Liver (tissue), 9 donors: ENCODE results near the gene PCSK6. TPM values are rescaled to one million over a fixed set of nuclear protein-coding genes. Genes with fewer than 3 reads are reported as not detected.

Experiments used
- DNase-seq: peaks from one replicate; pipeline ENCODE4 v3.0.0-alpha.2; 2017; ENCODE audit warnings: low spot score
- H3K27ac ChIP-seq, 2 donors: one replicate each; pipeline ENCODE4 v1.7.0; 2013; ENCODE audit warnings: inconsistent platforms in 2 of 2, low read length in 2 of 2, control low read depth in 1 of 2, low read depth in 1 of 2, mild to moderate bottlenecking in 1 of 2
- H3K27me3 ChIP-seq, 4 donors: one replicate each; pipeline versions ENCODE4 v1.6.1 to v1.7.0; 2013; ENCODE audit warnings: low read length in 3 of 4, inconsistent platforms in 1 of 4, mild to moderate bottlenecking in 1 of 4, moderate library complexity in 1 of 4; ENCODE audit not compliant: control insufficient read depth in 4 of 4, insufficient read depth in 4 of 4
- H3K36me3 ChIP-seq, 4 donors: one replicate each; pipeline versions ENCODE4 v1.6.1 to v1.7.0; 2013; ENCODE audit warnings: low read length in 3 of 4, mild to moderate bottlenecking in 3 of 4, low read depth in 1 of 4, moderate library complexity in 1 of 4; ENCODE audit not compliant: control insufficient read depth in 4 of 4, insufficient read depth in 3 of 4
- H3K4me1 ChIP-seq, 4 donors: one replicate each; pipeline versions ENCODE4 v1.6.1 to v1.7.0; 2013; ENCODE audit warnings: low read length in 3 of 4, mild to moderate bottlenecking in 3 of 4, moderate library complexity in 1 of 4; ENCODE audit not compliant: control insufficient read depth in 4 of 4, insufficient read depth in 4 of 4
- H3K4me3 ChIP-seq, 3 donors: one replicate each; pipeline versions ENCODE4 v1.6.1 to v1.7.0; 2013; ENCODE audit warnings: low read length in 3 of 3, control low read depth in 1 of 3, low read depth in 1 of 3, mild to moderate bottlenecking in 1 of 3
- H3K9ac ChIP-seq, 2 donors: one replicate each; pipeline ENCODE4 v1.7.0; 2013; ENCODE audit warnings: low read length in 2 of 2, mild to moderate bottlenecking in 2 of 2, moderate library complexity in 2 of 2, control low read depth in 1 of 2, low read depth in 1 of 2
- H3K9me3 ChIP-seq, 4 donors: one replicate each; pipeline versions ENCODE4 v1.6.1 to v1.7.0; 2013; ENCODE audit warnings: low read length in 3 of 4; ENCODE audit not compliant: control insufficient read depth in 4 of 4
- CTCF ChIP-seq: fragments of 150-350 bp; IDR thresholded peaks from 2 replicates; pipeline ENCODE4 v1.5.1; 2017; ENCODE audit warnings: improper control_type of control experiment, low read depth, low read length; ENCODE audit not compliant: missing input control
- EGR1 ChIP-seq, 2 donors: IDR thresholded peaks; 2 replicates each; pipeline ENCODE4 v1.6.1; 2016 to 2018; ENCODE audit warnings: antibody characterized with exemption in 2 of 2, low read depth in 2 of 2
- FOXA1 ChIP-seq: IDR thresholded peaks from 2 replicates; pipeline ENCODE4 v1.6.1; 2016; ENCODE audit warnings: antibody characterized with exemption
- FOXA2 ChIP-seq: IDR thresholded peaks from 2 replicates; pipeline ENCODE4 v1.6.1; 2016; ENCODE audit warnings: antibody characterized with exemption
- GABPA ChIP-seq, 2 donors: IDR thresholded peaks in 1 of 2; conservative IDR thresholded peaks in 1 of 2; 2 replicates each; pipeline ENCODE4 v1.6.1; 2016; ENCODE audit warnings: antibody characterized with exemption in 2 of 2, mild to moderate bottlenecking in 1 of 2, moderate library complexity in 1 of 2
- HNF4A ChIP-seq, 2 donors: conservative IDR thresholded peaks; 2 replicates each; pipeline ENCODE4 v1.6.1; 2016; ENCODE audit warnings: antibody characterized with exemption in 2 of 2, mild to moderate bottlenecking in 2 of 2
- HNF4G ChIP-seq: IDR thresholded peaks from 2 replicates; pipeline ENCODE4 v1.6.1; 2016; ENCODE audit warnings: antibody characterized with exemption
- JUND ChIP-seq, 2 donors: IDR thresholded peaks; 2 replicates each; pipeline ENCODE4 v1.6.1; 2016; ENCODE audit warnings: antibody characterized with exemption in 2 of 2
- NR2F2 ChIP-seq: IDR thresholded peaks from 2 replicates; pipeline ENCODE4 v1.6.1; 2016; ENCODE audit warnings: antibody characterized with exemption
- RAD21 ChIP-seq, 2 donors: IDR thresholded peaks; 2 replicates each; pipeline ENCODE4 v1.6.1; 2016; ENCODE audit warnings: antibody characterized with exemption in 2 of 2, mild to moderate bottlenecking in 2 of 2
- REST ChIP-seq: IDR thresholded peaks from 2 replicates; pipeline ENCODE4 v1.6.1; 2016; ENCODE audit warnings: antibody characterized with exemption, mild to moderate bottlenecking
- RXRA ChIP-seq, 2 donors: IDR thresholded peaks; 2 replicates each; pipeline ENCODE4 v1.6.1; 2017 to 2018; ENCODE audit warnings: antibody characterized with exemption in 2 of 2, mild to moderate bottlenecking in 1 of 2
- SP1 ChIP-seq: IDR thresholded peaks from 2 replicates; pipeline ENCODE4 v1.6.1; 2018; ENCODE audit warnings: antibody characterized with exemption, mild to moderate bottlenecking
- TAF1 ChIP-seq: conservative IDR thresholded peaks from 2 replicates; pipeline ENCODE4 v1.6.1; 2016; ENCODE audit warnings: antibody characterized with exemption, mild to moderate bottlenecking
- YY1 ChIP-seq: IDR thresholded peaks from 2 replicates; pipeline ENCODE4 v1.6.1; 2016; ENCODE audit warnings: antibody characterized with exemption, mild to moderate bottlenecking
- WGBS: extraction: QIAGEN DNeasy Blood & Tissue Kit; methylation state at CpG from one replicate; pipeline ENCODE4 v1.1.7; 2013; 5-methylcytosine and 5-hydroxymethylcytosine counted together
- polyA plus RNA-seq, 2 donors: library from polyadenylated mRNA; stranded (reverse) in 1 of 2; unstranded in 1 of 2; fragments of 200-250 nt in 1 of 2; fragments of >200 nt in 1 of 2; fragmentation: Nextera tagmentation in 1 of 2; extraction: Ambion mirVana in 1 of 2; gene quantifications; one replicate each; pipeline versions ENCODE4 v1.2.1 to v1.2.3, GENCODE V29; 2013 to 2015
- total RNA-seq, 2 donors: library from RNA; depleted of rRNA; stranded (reverse); fragments of >200 nt; gene quantifications; one replicate each; pipeline ENCODE4 v1.2.3, GENCODE V29; 2014
- TF ChIP-seq, protein P1 (sequence below): IDR thresholded peaks from 2 replicates; pipeline ENCODE4 v1.6.1; 2016; ENCODE audit warnings: antibody characterized with exemption
- TF ChIP-seq, protein P2 (sequence below): IDR thresholded peaks from 2 replicates; pipeline ENCODE4 v1.6.1; 2016; ENCODE audit warnings: antibody characterized with exemption
- TF ChIP-seq, protein P3 (sequence below): IDR thresholded peaks from 2 replicates; pipeline ENCODE4 v1.6.1; 2016; ENCODE audit warnings: antibody characterized with exemption
- donor health status: healthy.
- donor health status: healthy.
- donor health status: healthy.
- donor health status: healthy.
- donor health status: healthy.

Gene PCSK6
- total and polyA plus RNA-seq, 4 donors, result 94.8 to 398 (median 168) TPM

- Histone ChIP-seq H3K4me3 (no peak overlapping the region), H3K9ac (peak overlapping the region in 1 of 2 donors; percentile 46), H3K36me3 (peaks cover 0 to 8% (median under 1%) of the 10 kb centered on the region in 4 donors), H3K27me3 (no peaks in the 10 kb centered on the region), H3K9me3 (no peaks in the 10 kb centered on the region), H3K4me1 (peaks cover 23 to 84% (median 60%) of the 10 kb centered on the region in 4 donors), H3K27ac (peak overlapping the region; percentile 96 to 98)
- peak in 1 of 2 donors; percentile 63 for TF ChIP-seq EGR1 (IDR thresholded peaks at IDR 0.05; ENCODE audit: low read depth in 2 of 2)
- no peak for TF ChIP-seq TAF1
- TF ChIP-seq GABPA (IDR thresholded peaks at IDR 0.05 in 1 of 2, conservative IDR thresholded peaks at IDR 0.05 in 1 of 2), result no peak
- TF ChIP-seq FOXA2, result no peak
- TF ChIP-seq, protein P1, sequence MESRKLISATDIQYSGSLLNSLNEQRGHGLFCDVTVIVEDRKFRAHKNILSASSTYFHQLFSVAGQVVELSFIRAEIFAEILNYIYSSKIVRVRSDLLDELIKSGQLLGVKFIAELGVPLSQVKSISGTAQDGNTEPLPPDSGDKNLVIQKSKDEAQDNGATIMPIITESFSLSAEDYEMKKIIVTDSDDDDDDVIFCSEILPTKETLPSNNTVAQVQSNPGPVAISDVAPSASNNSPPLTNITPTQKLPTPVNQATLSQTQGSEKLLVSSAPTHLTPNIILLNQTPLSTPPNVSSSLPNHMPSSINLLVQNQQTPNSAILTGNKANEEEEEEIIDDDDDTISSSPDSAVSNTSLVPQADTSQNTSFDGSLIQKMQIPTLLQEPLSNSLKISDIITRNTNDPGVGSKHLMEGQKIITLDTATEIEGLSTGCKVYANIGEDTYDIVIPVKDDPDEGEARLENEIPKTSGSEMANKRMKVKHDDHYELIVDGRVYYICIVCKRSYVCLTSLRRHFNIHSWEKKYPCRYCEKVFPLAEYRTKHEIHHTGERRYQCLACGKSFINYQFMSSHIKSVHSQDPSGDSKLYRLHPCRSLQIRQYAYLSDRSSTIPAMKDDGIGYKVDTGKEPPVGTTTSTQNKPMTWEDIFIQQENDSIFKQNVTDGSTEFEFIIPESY, result peak; percentile 41
- peak; percentile 16 for TF ChIP-seq FOXA1
- TF ChIP-seq NR2F2, result no peak
- TF ChIP-seq, protein P2, sequence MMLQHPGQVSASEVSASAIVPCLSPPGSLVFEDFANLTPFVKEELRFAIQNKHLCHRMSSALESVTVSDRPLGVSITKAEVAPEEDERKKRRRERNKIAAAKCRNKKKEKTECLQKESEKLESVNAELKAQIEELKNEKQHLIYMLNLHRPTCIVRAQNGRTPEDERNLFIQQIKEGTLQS, result peak; percentile 83
- no peak for TF ChIP-seq CTCF
- peak; percentile 88 to 93 for TF ChIP-seq JUND (IDR thresholded peaks at IDR 0.05)
- TF ChIP-seq SP1, result peak; percentile 72
- TF ChIP-seq YY1, result no peak
- TF ChIP-seq HNF4A (conservative IDR thresholded peaks at IDR 0.05), result peak; percentile 78 to 85
- TF ChIP-seq REST, result peak; percentile 68
- peak; percentile 15 to 33 for TF ChIP-seq RAD21 (IDR thresholded peaks at IDR 0.05)
- peak; percentile 81 to 88 for TF ChIP-seq RXRA (IDR thresholded peaks at IDR 0.05)
- TF ChIP-seq, protein P3, sequence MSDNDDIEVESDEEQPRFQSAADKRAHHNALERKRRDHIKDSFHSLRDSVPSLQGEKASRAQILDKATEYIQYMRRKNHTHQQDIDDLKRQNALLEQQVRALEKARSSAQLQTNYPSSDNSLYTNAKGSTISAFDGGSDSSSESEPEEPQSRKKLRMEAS, result peak; percentile 6
- peak; percentile 9 for TF ChIP-seq HNF4G
- no peak for DNase-seq
- WGBS, result 44% methylated on average over 12 of the region's 12 CpGs
Measured at GRCh38 chr15:101446518-101447167, 42.9 kb downstream of the PCSK6 start.
